ENCODE data around the gene PROCR.
A peak's percentile ranks its signal among the peaks of the same experiment; 100 is the strongest.
"Not testable (repeated sequence)": the region's sequence is repeated elsewhere in the genome, so short reads cannot be mapped to it uniquely, and the experiment has no call there.

PROCR gene

GRCh38 chr20:35196313-35196712, 24.4 kb downstream of the PROCR start:
- DNase-seq = peak; percentile 27

- DNase-seq = peak; percentile 19
Observed at GRCh38 chr20:35199740-35200139, 27.9 kb downstream of the PROCR start.

- no peak for DNase-seq
Observed at GRCh38 chr20:35200267-35200666, 28.4 kb downstream of the PROCR start.

GRCh38 chr20:35201467-35201866, 29.6 kb downstream of the PROCR start:
- not testable (repeated sequence) for DNase-seq

- DNase-seq = no peak
Observed at GRCh38 chr20:35206802-35207201, 34.9 kb downstream of the PROCR start.

GRCh38 chr20:35207950-35208611, 36.2 kb downstream of the PROCR start:
- DNase-seq = peak; percentile 92

GRCh38 chr20:35215066-35215956, 43.4 kb downstream of the PROCR start:
- DNase-seq = peak; percentile 56

GRCh38 chr20:35216541-35216940, 44.7 kb downstream of the PROCR start:
- no peak for DNase-seq

GRCh38 chr20:35223941-35224340, 52.1 kb downstream of the PROCR start:
- DNase-seq = no peak

GRCh38 chr20:35224536-35224935, 52.7 kb downstream of the PROCR start:
- DNase-seq = no peak

GRCh38 chr20:35225319-35226125, 53.6 kb downstream of the PROCR start:
- no peak for DNase-seq

- no peak for DNase-seq
Observed at GRCh38 chr20:35226126-35226883, 54.4 kb downstream of the PROCR start, which contains the start of gene MMP24. Gene MMP24, plus strand, starts transcription at chr20:35226690. Its CDS starts 49 bp downstream, at chr20:35226739.

All from hematopoietic multipotent progenitor cell treated with erythropoietin and hydrocortisone succinate and interleukin-3 and kit ligand, for 4 days (in vitro differentiated cells).